GM19372 (cell line): ENCODE data around the gene RPA3.

Source experiments
- ATAC-seq: cut with Tn5 transposase; IDR thresholded peaks from one replicate; pipeline ENCODE4 v1.9.1; 2021; ENCODE audit warnings: mild to moderate bottlenecking, low read depth, moderate library complexity; ENCODE audit not compliant: unreplicated experiment

RPA3 gene

GRCh38 chr7:7736671-7737070, 18.3 kb upstream of the RPA3 start:
- no peak for ATAC-seq

GRCh38 chr7:7732621-7733281, 14.3 kb upstream of the RPA3 start:
- ATAC-seq, result no peak

GRCh38 chr7:7731732-7732131, 13.3 kb upstream of the RPA3 start:
- ATAC-seq, result no peak

- no peak for ATAC-seq
These were observed 2.6 kb upstream of the RPA3 start for GRCh38 chr7:7720750-7721621.

GRCh38 chr7:7720193-7720592, 1.8 kb upstream of the RPA3 start:
- no peak for ATAC-seq

- no peak for ATAC-seq
These were observed 829 bp upstream of the RPA3 start for GRCh38 chr7:7719236-7719635.

- no peak for ATAC-seq
These were observed 4.7 kb downstream of the RPA3 start for GRCh38 chr7:7713730-7714129.

GRCh38 chr7:7710469-7710868, 7.9 kb downstream of the RPA3 start:
- no peak for ATAC-seq

GRCh38 chr7:7709291-7709690, 9.1 kb downstream of the RPA3 start:
- no peak for ATAC-seq

- no peak for ATAC-seq
These were observed 10.6 kb downstream of the RPA3 start for GRCh38 chr7:7707806-7708205.

GRCh38 chr7:7707246-7707645, 11.2 kb downstream of the RPA3 start:
- no peak for ATAC-seq

- ATAC-seq, result no peak
These were observed 11.7 kb downstream of the RPA3 start for GRCh38 chr7:7706556-7707172.

GRCh38 chr7:7706101-7706511, 12.3 kb downstream of the RPA3 start:
- ATAC-seq, result no peak

- no peak for ATAC-seq
These were observed 13.1 kb downstream of the RPA3 start for GRCh38 chr7:7705318-7705717.

GRCh38 chr7:7704867-7705266, 13.5 kb downstream of the RPA3 start:
- no peak for ATAC-seq

- no peak for ATAC-seq
These were observed 15.0 kb downstream of the RPA3 start for GRCh38 chr7:7703427-7703826.

GRCh38 chr7:7702826-7703225, 15.6 kb downstream of the RPA3 start:
- ATAC-seq, result no peak

- ATAC-seq, result no peak
These were observed 16.9 kb downstream of the RPA3 start for GRCh38 chr7:7701527-7701926.

- ATAC-seq, result no peak
These were observed 18.4 kb downstream of the RPA3 start for GRCh38 chr7:7699970-7700369.

GRCh38 chr7:7699380-7699779, 19.0 kb downstream of the RPA3 start:
- ATAC-seq, result no peak

- ATAC-seq, result no peak
These were observed 19.5 kb downstream of the RPA3 start for GRCh38 chr7:7698930-7699329.
